ENCODE measurements around the gene SPRYD7. TPM values are rescaled to one million over a fixed set of nuclear protein-coding genes. Genes with fewer than 3 reads are reported as not detected.

Gene SPRYD7
- total RNA-seq, 1 experiment from 2014 or later, result 6.2 TPM

- ChIA-PET CTCF (no interaction called here), POLR2A (no interaction called here)
- BruUV-seq (replicated peaks), result no TSS peak
- Histone ChIP-seq H3K4me3 (ENCODE audit: low read depth in 2 of 2, low read length in 2 of 2) (no peak overlapping the region), H3K27me3 (ENCODE audit: control insufficient read depth, insufficient read depth, low read length) (no peaks in the 10 kb centered on the region), H3K4me1 (ENCODE audit: control insufficient read depth, insufficient read depth, low read length) (no peaks in the 10 kb centered on the region), H3K27ac (ENCODE audit: low read length) (no peak overlapping the region), H3K9me3 (ENCODE audit: control insufficient read depth, insufficient read depth, low read depth, low read length) (no peaks in the 10 kb centered on the region), H3K36me3 (ENCODE audit: control insufficient read depth, insufficient read depth, low read length) (no peaks in the 10 kb centered on the region)
- in situ Hi-C loops (cut with HindIII; ENCODE audit: low pct_unique_long_range_greater_than_20kb, low sequenced_read_pairs) (no loop called here), intact Hi-C loops (cut with micrococcal nuclease; ENCODE audit: unreplicated experiment) (no loop called here)
- no peak for ATAC-seq
- TF ChIP-seq POLR2AphosphoS5 (IDR thresholded peaks at IDR 0.05; ENCODE audit: low read depth, low read length) (no peak), SIN3A (IDR thresholded peaks at IDR 0.05; ENCODE audit: borderline replicate concordance, insufficient read depth, low read depth, low read length) (no peak), TCF7L2 (IDR thresholded peaks at IDR 0.05; ENCODE audit: low read depth, low read length) (no peak)
- TF ChIP-seq, protein P1, sequence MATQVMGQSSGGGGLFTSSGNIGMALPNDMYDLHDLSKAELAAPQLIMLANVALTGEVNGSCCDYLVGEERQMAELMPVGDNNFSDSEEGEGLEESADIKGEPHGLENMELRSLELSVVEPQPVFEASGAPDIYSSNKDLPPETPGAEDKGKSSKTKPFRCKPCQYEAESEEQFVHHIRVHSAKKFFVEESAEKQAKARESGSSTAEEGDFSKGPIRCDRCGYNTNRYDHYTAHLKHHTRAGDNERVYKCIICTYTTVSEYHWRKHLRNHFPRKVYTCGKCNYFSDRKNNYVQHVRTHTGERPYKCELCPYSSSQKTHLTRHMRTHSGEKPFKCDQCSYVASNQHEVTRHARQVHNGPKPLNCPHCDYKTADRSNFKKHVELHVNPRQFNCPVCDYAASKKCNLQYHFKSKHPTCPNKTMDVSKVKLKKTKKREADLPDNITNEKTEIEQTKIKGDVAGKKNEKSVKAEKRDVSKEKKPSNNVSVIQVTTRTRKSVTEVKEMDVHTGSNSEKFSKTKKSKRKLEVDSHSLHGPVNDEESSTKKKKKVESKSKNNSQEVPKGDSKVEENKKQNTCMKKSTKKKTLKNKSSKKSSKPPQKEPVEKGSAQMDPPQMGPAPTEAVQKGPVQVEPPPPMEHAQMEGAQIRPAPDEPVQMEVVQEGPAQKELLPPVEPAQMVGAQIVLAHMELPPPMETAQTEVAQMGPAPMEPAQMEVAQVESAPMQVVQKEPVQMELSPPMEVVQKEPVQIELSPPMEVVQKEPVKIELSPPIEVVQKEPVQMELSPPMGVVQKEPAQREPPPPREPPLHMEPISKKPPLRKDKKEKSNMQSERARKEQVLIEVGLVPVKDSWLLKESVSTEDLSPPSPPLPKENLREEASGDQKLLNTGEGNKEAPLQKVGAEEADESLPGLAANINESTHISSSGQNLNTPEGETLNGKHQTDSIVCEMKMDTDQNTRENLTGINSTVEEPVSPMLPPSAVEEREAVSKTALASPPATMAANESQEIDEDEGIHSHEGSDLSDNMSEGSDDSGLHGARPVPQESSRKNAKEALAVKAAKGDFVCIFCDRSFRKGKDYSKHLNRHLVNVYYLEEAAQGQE (IDR thresholded peaks at IDR 0.05; ENCODE audit: insufficient read depth in 1 of 2, low read depth in 2 of 2, low read length in 1 of 2), result no peak
- TF ChIP-seq, protein P2, sequence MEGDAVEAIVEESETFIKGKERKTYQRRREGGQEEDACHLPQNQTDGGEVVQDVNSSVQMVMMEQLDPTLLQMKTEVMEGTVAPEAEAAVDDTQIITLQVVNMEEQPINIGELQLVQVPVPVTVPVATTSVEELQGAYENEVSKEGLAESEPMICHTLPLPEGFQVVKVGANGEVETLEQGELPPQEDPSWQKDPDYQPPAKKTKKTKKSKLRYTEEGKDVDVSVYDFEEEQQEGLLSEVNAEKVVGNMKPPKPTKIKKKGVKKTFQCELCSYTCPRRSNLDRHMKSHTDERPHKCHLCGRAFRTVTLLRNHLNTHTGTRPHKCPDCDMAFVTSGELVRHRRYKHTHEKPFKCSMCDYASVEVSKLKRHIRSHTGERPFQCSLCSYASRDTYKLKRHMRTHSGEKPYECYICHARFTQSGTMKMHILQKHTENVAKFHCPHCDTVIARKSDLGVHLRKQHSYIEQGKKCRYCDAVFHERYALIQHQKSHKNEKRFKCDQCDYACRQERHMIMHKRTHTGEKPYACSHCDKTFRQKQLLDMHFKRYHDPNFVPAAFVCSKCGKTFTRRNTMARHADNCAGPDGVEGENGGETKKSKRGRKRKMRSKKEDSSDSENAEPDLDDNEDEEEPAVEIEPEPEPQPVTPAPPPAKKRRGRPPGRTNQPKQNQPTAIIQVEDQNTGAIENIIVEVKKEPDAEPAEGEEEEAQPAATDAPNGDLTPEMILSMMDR (IDR thresholded peaks at IDR 0.05), result no peak
- DNase-seq (ENCODE audit: low read depth, low spot score), result no peak
These were observed 22.2 kb upstream of the SPRYD7 start for GRCh38 chr13:49958321-49958720.

DNA sequence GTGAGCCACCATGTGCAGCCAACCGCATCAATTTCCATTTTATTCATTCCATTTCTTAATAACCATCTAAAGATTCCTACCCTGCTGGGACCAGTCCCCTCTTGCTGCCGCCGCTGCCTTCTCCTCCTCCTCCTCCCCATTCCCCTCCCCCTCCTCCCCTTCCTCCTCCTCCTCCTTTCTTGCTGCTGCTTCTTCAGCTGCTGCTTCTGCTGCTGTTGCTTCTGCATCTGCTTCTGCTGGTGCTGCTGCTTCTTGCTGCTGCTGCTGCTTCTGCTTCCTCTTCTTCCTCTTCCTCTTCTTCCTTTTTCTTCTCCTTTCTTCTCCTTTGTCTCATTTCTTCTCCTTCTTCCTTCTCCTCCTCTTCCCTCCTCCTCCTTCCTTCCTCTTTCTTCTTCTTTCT, 20.0 kb upstream of the SPRYD7 start:
- Histone ChIP-seq H3K27ac (ENCODE audit: low read length) (no peak overlapping the region), H3K4me1 (ENCODE audit: control insufficient read depth, insufficient read depth, low read length) (no peaks in the 10 kb centered on the region), H3K27me3 (ENCODE audit: control insufficient read depth, insufficient read depth, low read length) (no peaks in the 10 kb centered on the region), H3K9me3 (ENCODE audit: control insufficient read depth, insufficient read depth, low read depth, low read length) (no peaks in the 10 kb centered on the region), H3K36me3 (ENCODE audit: control insufficient read depth, insufficient read depth, low read length) (no peaks in the 10 kb centered on the region), H3K4me3 (ENCODE audit: low read depth in 2 of 2, low read length in 2 of 2) (no peak overlapping the region)
- ChIA-PET POLR2A (no interaction called here), CTCF (no interaction called here)
- intact Hi-C loops (cut with micrococcal nuclease; ENCODE audit: unreplicated experiment), result no loop called here
- no TSS peak for BruUV-seq (replicated peaks)
- no peak for ATAC-seq
- in situ Hi-C loops (cut with HindIII; ENCODE audit: low pct_unique_long_range_greater_than_20kb, low sequenced_read_pairs), result no loop called here
- TF ChIP-seq, protein P2 (IDR thresholded peaks at IDR 0.05), result no peak
- no peak for TF ChIP-seq POLR2AphosphoS5 (IDR thresholded peaks at IDR 0.05; ENCODE audit: low read depth, low read length)
- no peak for TF ChIP-seq SIN3A (IDR thresholded peaks at IDR 0.05; ENCODE audit: borderline replicate concordance, insufficient read depth, low read depth, low read length)
- no peak for TF ChIP-seq TCF7L2 (IDR thresholded peaks at IDR 0.05; ENCODE audit: low read depth, low read length)
- TF ChIP-seq, protein P1 (IDR thresholded peaks at IDR 0.05; ENCODE audit: insufficient read depth in 1 of 2, low read depth in 2 of 2, low read length in 1 of 2), result no peak
- DNase-seq (ENCODE audit: low read depth, low spot score), result no peak

Data from Panc1 (cell line).